ENCODE measurements around the gene ANKRD10.
A peak's percentile ranks its signal among the peaks of the same experiment; 100 is the strongest.
"Not testable (repeated sequence)": the region's sequence is repeated elsewhere in the genome, so short reads cannot be mapped to it uniquely, and the experiment has no call there.

The ANKRD10 gene

GRCh38 chr13:110957181-110957884, 42.5 kb upstream of the ANKRD10 start:
- TF ChIP-seq ZFX (IDR thresholded peaks at IDR 0.05) (no peak), CTCF (conservative IDR thresholded peaks at IDR 0.05) (peak; percentile 8; the same call in 1 of the 2 replicates)
- H3K27ac ChIP-seq = no peak overlapping the region

- H3K27ac ChIP-seq = not testable (repeated sequence)
Observed at GRCh38 chr13:110956216-110956615, 41.3 kb upstream of the ANKRD10 start.

- H3K27ac ChIP-seq = not testable (repeated sequence)
Observed at GRCh38 chr13:110955608-110956007, 40.7 kb upstream of the ANKRD10 start.

GRCh38 chr13:110955072-110955503, 40.2 kb upstream of the ANKRD10 start:
- not testable (repeated sequence) for H3K27ac ChIP-seq

- H3K27ac ChIP-seq = not testable (repeated sequence)
Observed at GRCh38 chr13:110954533-110954920, 39.7 kb upstream of the ANKRD10 start.

- TF ChIP-seq CTCF (conservative IDR thresholded peaks at IDR 0.05) (no peak), ZFX (IDR thresholded peaks at IDR 0.05) (no peak)
- H3K27ac ChIP-seq = no peak overlapping the region
Observed at GRCh38 chr13:110953833-110954532, 39.1 kb upstream of the ANKRD10 start.

- no peak for TF ChIP-seq ZFX (IDR thresholded peaks at IDR 0.05)
- no peak for TF ChIP-seq CTCF (conservative IDR thresholded peaks at IDR 0.05)
- H3K27ac ChIP-seq = no peak overlapping the region
Observed at GRCh38 chr13:110953416-110953815, 38.5 kb upstream of the ANKRD10 start.

- H3K27ac ChIP-seq = not testable (repeated sequence)
Observed at GRCh38 chr13:110952135-110952534, 37.3 kb upstream of the ANKRD10 start.

- no peak overlapping the region for H3K27ac ChIP-seq
- TF ChIP-seq ZFX (IDR thresholded peaks at IDR 0.05) = no peak
- no peak for TF ChIP-seq CTCF (conservative IDR thresholded peaks at IDR 0.05)
Observed at GRCh38 chr13:110950819-110951570, 36.1 kb upstream of the ANKRD10 start.

GRCh38 chr13:110950356-110950755, 35.5 kb upstream of the ANKRD10 start:
- no peak overlapping the region for H3K27ac ChIP-seq
- TF ChIP-seq ZFX (IDR thresholded peaks at IDR 0.05) (no peak), CTCF (conservative IDR thresholded peaks at IDR 0.05) (no peak)
